ENCODE measurements around the gene KLC3. TPM values are rescaled to one million over a fixed set of nuclear protein-coding genes. Genes with fewer than 3 reads are reported as not detected.

KLC3 gene
- total RNA-seq, 1 donor: not detected

- DNase-seq (ENCODE audit: low read depth): no peak
- no peak for TF ChIP-seq CTCF (IDR thresholded peaks at IDR 0.05; ENCODE audit: insufficient read depth, low read length)
These were observed 41.9 kb downstream of the KLC3 start for GRCh38 chr19:45382426-45382825.

GRCh38 chr19:45385392-45386221 is 45.1 kb downstream of the KLC3 start:
- no peak for DNase-seq (ENCODE audit: low read depth)
- H3K4me3 ChIP-seq (ENCODE audit: low read depth, low read length): peak overlapping the region; percentile 5

More at GRCh38 chr19:45382426-45382825, 41.9 kb downstream of the KLC3 start:
- no peak overlapping the region for H3K4me3 ChIP-seq (ENCODE audit: low read depth, low read length)

GRCh38 chr19:45391346-45391745 is 50.8 kb downstream of the KLC3 start:
- no peak for TF ChIP-seq CTCF (IDR thresholded peaks at IDR 0.05; ENCODE audit: insufficient read depth, low read length)
- no peak for DNase-seq (ENCODE audit: low read depth)
- no peak overlapping the region for H3K4me3 ChIP-seq (ENCODE audit: low read depth, low read length)

More at GRCh38 chr19:45385392-45386221, 45.1 kb downstream of the KLC3 start:
- TF ChIP-seq CTCF (IDR thresholded peaks at IDR 0.05; ENCODE audit: insufficient read depth, low read length): no peak

- no peak for TF ChIP-seq CTCF (IDR thresholded peaks at IDR 0.05; ENCODE audit: insufficient read depth, low read length)
- no peak overlapping the region for H3K4me3 ChIP-seq (ENCODE audit: low read depth, low read length)
- DNase-seq (ENCODE audit: low read depth): no peak
These were observed 51.5 kb downstream of the KLC3 start for GRCh38 chr19:45391871-45392665.

- DNase-seq (ENCODE audit: low read depth): no peak
- TF ChIP-seq CTCF (IDR thresholded peaks at IDR 0.05; ENCODE audit: insufficient read depth, low read length): no peak
- no peak overlapping the region for H3K4me3 ChIP-seq (ENCODE audit: low read depth, low read length)
These were observed 55.5 kb downstream of the KLC3 start for GRCh38 chr19:45395821-45396617.

- no peak overlapping the region for H3K4me3 ChIP-seq (ENCODE audit: low read depth, low read length)
- TF ChIP-seq CTCF (IDR thresholded peaks at IDR 0.05; ENCODE audit: insufficient read depth, low read length): no peak
- no peak for DNase-seq (ENCODE audit: low read depth)
These were observed 59.6 kb downstream of the KLC3 start for GRCh38 chr19:45400192-45400591.
